Measurements from ENCODE around the gene IL3.

IL3 gene

DNA sequence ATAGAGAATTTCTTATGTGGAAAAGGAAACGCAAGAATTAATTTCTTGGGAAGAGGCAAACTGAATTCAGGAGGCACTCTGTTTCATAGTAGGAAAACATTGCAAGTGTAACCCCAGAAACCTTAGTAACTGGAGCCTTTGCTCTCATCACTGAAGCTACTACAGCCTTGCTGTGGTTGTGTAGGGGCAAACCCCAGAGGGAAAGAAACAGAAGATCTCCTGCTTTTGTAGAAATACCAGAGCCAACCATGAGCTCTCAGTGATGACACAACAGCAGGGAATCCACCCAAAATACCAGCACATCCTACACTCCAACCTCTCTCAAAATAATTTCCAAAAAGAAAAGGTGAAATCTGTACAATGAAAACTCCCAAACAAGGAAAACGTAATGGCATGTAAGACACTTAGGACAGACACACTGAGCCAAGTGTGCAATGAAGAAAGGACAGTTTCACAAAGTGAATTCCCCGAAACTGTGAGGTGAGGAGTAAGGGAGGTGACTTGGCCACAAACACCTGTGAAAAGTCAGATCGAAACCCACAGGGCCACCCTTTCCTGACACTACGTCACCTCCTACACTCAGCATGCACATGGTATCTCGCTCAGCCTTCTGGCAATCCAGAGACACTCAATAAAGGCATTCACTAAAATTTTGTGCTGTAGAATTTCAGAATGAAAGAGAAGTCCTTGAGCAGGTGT is 40.4 kb upstream of the IL3 start:
- Histone ChIP-seq H3K36me3 (ENCODE audit: control insufficient read depth in 1 of 2, insufficient read depth in 2 of 2, low read length in 2 of 2) (no peaks in the 10 kb centered on the region), H3K4me3 (ENCODE audit: low read depth in 1 of 2, low read length in 2 of 2) (no peak overlapping the region), H3K27me3 (ENCODE audit: low read depth, low read length) (no peaks in the 10 kb centered on the region), H3K9me3 (ENCODE audit: control insufficient read depth in 1 of 2, low read length in 2 of 2) (no peaks in the 10 kb centered on the region), H3K27ac (ENCODE audit: low read length) (no peak overlapping the region), H3K4me1 (ENCODE audit: control insufficient read depth in 1 of 2, insufficient read depth in 2 of 2, low read length in 2 of 2) (no peaks in the 10 kb centered on the region)

GRCh38 chr5:132020568-132021339 is 39.7 kb upstream of the IL3 start:
- Histone ChIP-seq H3K4me1 (ENCODE audit: control insufficient read depth in 1 of 2, insufficient read depth in 2 of 2, low read length in 2 of 2) (no peaks in the 10 kb centered on the region), H3K36me3 (ENCODE audit: control insufficient read depth in 1 of 2, insufficient read depth in 2 of 2, low read length in 2 of 2) (no peaks in the 10 kb centered on the region), H3K9me3 (ENCODE audit: control insufficient read depth in 1 of 2, low read length in 2 of 2) (no peaks in the 10 kb centered on the region), H3K27ac (ENCODE audit: low read length) (no peak overlapping the region), H3K27me3 (ENCODE audit: low read depth, low read length) (no peaks in the 10 kb centered on the region), H3K4me3 (ENCODE audit: low read depth in 1 of 2, low read length in 2 of 2) (no peak overlapping the region)

- H3K4me1 ChIP-seq (ENCODE audit: control insufficient read depth in 1 of 2, insufficient read depth in 2 of 2, low read length in 2 of 2), result no peaks in the 10 kb centered on the region
- no peak overlapping the region for H3K27ac ChIP-seq (ENCODE audit: low read length)
- H3K27me3 ChIP-seq (ENCODE audit: low read depth, low read length), result no peaks in the 10 kb centered on the region
- no peaks in the 10 kb centered on the region for H3K9me3 ChIP-seq (ENCODE audit: control insufficient read depth in 1 of 2, low read length in 2 of 2)
- no peak overlapping the region for H3K4me3 ChIP-seq (ENCODE audit: low read depth in 1 of 2, low read length in 2 of 2)
- no peaks in the 10 kb centered on the region for H3K36me3 ChIP-seq (ENCODE audit: control insufficient read depth in 1 of 2, insufficient read depth in 2 of 2, low read length in 2 of 2)
Measured at GRCh38 chr5:132021654-132022053, 38.8 kb upstream of the IL3 start.

DNA sequence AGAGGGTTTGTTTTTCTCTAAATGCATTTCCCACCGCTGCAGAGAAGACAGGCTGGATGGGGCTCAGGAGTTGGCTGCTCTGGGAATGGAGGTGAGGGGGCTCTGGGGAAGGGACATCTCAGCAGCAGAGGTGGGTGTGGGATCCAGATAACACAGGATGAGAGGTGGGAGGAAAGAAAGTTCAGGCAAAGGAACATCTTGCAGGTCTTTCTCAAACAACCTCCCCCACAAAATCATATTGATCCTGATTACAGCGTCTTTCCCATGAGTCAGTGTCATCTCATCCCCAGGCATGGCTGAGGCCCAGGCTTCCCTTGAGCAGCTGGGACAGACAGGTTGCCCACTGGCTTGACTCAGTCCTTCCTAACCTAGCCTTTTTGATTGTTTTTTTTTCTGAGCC is 37.7 kb upstream of the IL3 start:
- no peaks in the 10 kb centered on the region for H3K27me3 ChIP-seq (ENCODE audit: low read depth, low read length)
- no peak overlapping the region for H3K27ac ChIP-seq (ENCODE audit: low read length)
- no peak overlapping the region for H3K4me3 ChIP-seq (ENCODE audit: low read depth in 1 of 2, low read length in 2 of 2)
- no peaks in the 10 kb centered on the region for H3K4me1 ChIP-seq (ENCODE audit: control insufficient read depth in 1 of 2, insufficient read depth in 2 of 2, low read length in 2 of 2)
- H3K36me3 ChIP-seq (ENCODE audit: control insufficient read depth in 1 of 2, insufficient read depth in 2 of 2, low read length in 2 of 2), result no peaks in the 10 kb centered on the region
- no peaks in the 10 kb centered on the region for H3K9me3 ChIP-seq (ENCODE audit: control insufficient read depth in 1 of 2, low read length in 2 of 2)

DNA sequence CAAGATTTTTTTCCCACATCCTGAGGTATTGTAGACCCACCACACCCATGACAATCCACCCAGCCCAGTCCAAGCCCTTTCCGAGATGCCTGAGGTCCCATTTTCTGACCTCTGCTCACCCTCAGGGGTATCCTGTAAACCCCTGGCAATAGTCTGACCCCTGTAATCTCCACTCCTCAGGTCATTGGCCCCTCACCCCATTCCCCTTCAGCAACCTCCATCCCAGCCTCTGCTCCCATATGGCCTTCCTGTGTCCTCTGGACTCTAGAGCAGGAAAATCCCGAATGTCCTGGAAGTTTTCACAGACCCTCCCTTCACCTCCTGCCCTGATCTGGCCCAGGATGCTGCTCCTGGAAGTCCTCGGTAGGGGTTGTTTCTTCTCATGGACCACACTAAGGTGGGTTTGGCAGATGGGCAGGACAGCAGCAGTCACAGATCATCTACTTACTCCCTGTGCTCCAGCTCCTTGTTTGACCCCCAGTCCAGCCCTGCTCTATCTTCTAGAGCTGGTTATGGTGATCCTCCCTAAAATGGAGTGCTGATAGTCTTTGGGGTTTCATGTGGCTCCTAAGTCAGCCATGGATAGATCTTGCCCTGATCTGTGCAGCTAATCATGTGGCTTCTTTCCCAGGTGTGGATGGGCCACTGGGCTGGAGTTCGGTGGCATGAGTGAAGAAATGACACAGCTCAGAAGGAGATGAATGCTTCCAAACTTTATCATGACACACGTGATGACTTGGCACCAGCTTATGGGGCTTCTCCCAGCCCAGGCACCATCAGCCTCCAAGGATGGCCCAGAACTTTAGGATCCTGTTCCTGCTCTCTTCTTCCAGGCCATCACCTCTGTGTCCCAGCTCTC is 37.0 kb upstream of the IL3 start:
- Histone ChIP-seq H3K27me3 (ENCODE audit: low read depth, low read length) (no peaks in the 10 kb centered on the region), H3K36me3 (ENCODE audit: control insufficient read depth in 1 of 2, insufficient read depth in 2 of 2, low read length in 2 of 2) (no peaks in the 10 kb centered on the region), H3K27ac (ENCODE audit: low read length) (no peak overlapping the region), H3K4me3 (ENCODE audit: low read depth in 1 of 2, low read length in 2 of 2) (no peak overlapping the region), H3K4me1 (ENCODE audit: control insufficient read depth in 1 of 2, insufficient read depth in 2 of 2, low read length in 2 of 2) (no peaks in the 10 kb centered on the region), H3K9me3 (ENCODE audit: control insufficient read depth in 1 of 2, low read length in 2 of 2) (no peaks in the 10 kb centered on the region)

GRCh38 chr5:132024117-132024435 is 36.4 kb upstream of the IL3 start:
- no peaks in the 10 kb centered on the region for H3K9me3 ChIP-seq (ENCODE audit: control insufficient read depth in 1 of 2, low read length in 2 of 2)
- H3K27me3 ChIP-seq (ENCODE audit: low read depth, low read length), result no peaks in the 10 kb centered on the region
- no peaks in the 10 kb centered on the region for H3K36me3 ChIP-seq (ENCODE audit: control insufficient read depth in 1 of 2, insufficient read depth in 2 of 2, low read length in 2 of 2)
- no peak overlapping the region for H3K27ac ChIP-seq (ENCODE audit: low read length)
- no peaks in the 10 kb centered on the region for H3K4me1 ChIP-seq (ENCODE audit: control insufficient read depth in 1 of 2, insufficient read depth in 2 of 2, low read length in 2 of 2)
- no peak overlapping the region for H3K4me3 ChIP-seq (ENCODE audit: low read depth in 1 of 2, low read length in 2 of 2)

GRCh38 chr5:132024789-132025402 is 35.6 kb upstream of the IL3 start:
- Histone ChIP-seq H3K27me3 (ENCODE audit: low read depth, low read length) (no peaks in the 10 kb centered on the region), H3K36me3 (ENCODE audit: control insufficient read depth in 1 of 2, insufficient read depth in 2 of 2, low read length in 2 of 2) (no peaks in the 10 kb centered on the region), H3K4me3 (ENCODE audit: low read depth in 1 of 2, low read length in 2 of 2) (no peak overlapping the region), H3K4me1 (ENCODE audit: control insufficient read depth in 1 of 2, insufficient read depth in 2 of 2, low read length in 2 of 2) (peaks cover 0 to under 1% of the 10 kb centered on the region in 2 donors), H3K9me3 (ENCODE audit: control insufficient read depth in 1 of 2, low read length in 2 of 2) (no peaks in the 10 kb centered on the region), H3K27ac (ENCODE audit: low read length) (no peak overlapping the region)

DNA sequence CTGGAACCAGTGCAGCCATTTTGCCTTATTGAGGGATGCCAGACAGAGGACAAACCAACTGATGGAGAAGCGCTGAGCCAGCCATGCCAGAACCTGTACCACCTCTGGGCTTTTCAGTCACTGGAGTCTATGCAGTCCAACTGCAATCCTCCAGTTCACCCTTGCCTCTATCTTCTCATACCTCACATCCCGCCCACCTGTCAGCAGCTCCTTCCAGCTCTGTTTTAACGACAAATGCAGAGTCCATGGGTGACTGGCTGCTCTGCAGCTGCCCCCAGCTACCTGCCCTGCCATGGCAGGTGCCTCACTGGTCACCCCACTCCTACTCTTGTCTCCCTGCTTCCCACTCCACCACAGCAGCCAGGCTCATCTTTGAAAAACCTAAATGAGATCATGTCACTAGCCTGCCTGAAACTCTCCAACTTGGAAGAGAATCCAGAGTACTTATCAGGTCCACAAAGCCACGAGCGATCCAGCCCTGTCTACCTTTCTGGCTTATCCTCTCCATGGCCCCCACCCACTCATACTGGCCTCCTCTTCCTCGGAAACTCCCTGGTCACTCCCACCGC is 35.0 kb upstream of the IL3 start:
- no peaks in the 10 kb centered on the region for H3K9me3 ChIP-seq (ENCODE audit: control insufficient read depth in 1 of 2, low read length in 2 of 2)
- no peaks in the 10 kb centered on the region for H3K27me3 ChIP-seq (ENCODE audit: low read depth, low read length)
- peaks cover 0 to 5% of the 10 kb centered on the region in 2 donors for H3K4me1 ChIP-seq (ENCODE audit: control insufficient read depth in 1 of 2, insufficient read depth in 2 of 2, low read length in 2 of 2)
- no peak overlapping the region for H3K4me3 ChIP-seq (ENCODE audit: low read depth in 1 of 2, low read length in 2 of 2)
- no peaks in the 10 kb centered on the region for H3K36me3 ChIP-seq (ENCODE audit: control insufficient read depth in 1 of 2, insufficient read depth in 2 of 2, low read length in 2 of 2)
- H3K27ac ChIP-seq (ENCODE audit: low read length), result no peak overlapping the region

GRCh38 chr5:132026516-132027008 is 33.9 kb upstream of the IL3 start:
- Histone ChIP-seq H3K4me1 (ENCODE audit: control insufficient read depth in 1 of 2, insufficient read depth in 2 of 2, low read length in 2 of 2) (peaks cover 0 to 8% of the 10 kb centered on the region in 2 donors), H3K9me3 (ENCODE audit: control insufficient read depth in 1 of 2, low read length in 2 of 2) (no peaks in the 10 kb centered on the region), H3K4me3 (ENCODE audit: low read depth in 1 of 2, low read length in 2 of 2) (no peak overlapping the region), H3K27ac (ENCODE audit: low read length) (no peak overlapping the region), H3K36me3 (ENCODE audit: control insufficient read depth in 1 of 2, insufficient read depth in 2 of 2, low read length in 2 of 2) (no peaks in the 10 kb centered on the region), H3K27me3 (ENCODE audit: low read depth, low read length) (no peaks in the 10 kb centered on the region)

- no peaks in the 10 kb centered on the region for H3K9me3 ChIP-seq (ENCODE audit: control insufficient read depth in 1 of 2, low read length in 2 of 2)
- H3K4me1 ChIP-seq (ENCODE audit: control insufficient read depth in 1 of 2, insufficient read depth in 2 of 2, low read length in 2 of 2), result peaks cover 0 to 8% of the 10 kb centered on the region in 2 donors
Measured at GRCh38 chr5:132027027-132027426, 33.4 kb upstream of the IL3 start.

More at GRCh38 chr5:132027027-132027426, 33.4 kb upstream of the IL3 start:
- Histone ChIP-seq H3K36me3 (ENCODE audit: control insufficient read depth in 1 of 2, insufficient read depth in 2 of 2, low read length in 2 of 2) (no peaks in the 10 kb centered on the region), H3K27ac (ENCODE audit: low read length) (no peak overlapping the region), H3K27me3 (ENCODE audit: low read depth, low read length) (no peaks in the 10 kb centered on the region), H3K4me3 (ENCODE audit: low read depth in 1 of 2, low read length in 2 of 2) (no peak overlapping the region)

Data from muscle layer of duodenum (tissue), 2 donors.